ENCODE measurements around the gene LSM2.
"Not testable (repeated sequence)": the region's sequence is repeated elsewhere in the genome, so short reads cannot be mapped to it uniquely, and the experiment has no call there.

LSM2 gene

DNA sequence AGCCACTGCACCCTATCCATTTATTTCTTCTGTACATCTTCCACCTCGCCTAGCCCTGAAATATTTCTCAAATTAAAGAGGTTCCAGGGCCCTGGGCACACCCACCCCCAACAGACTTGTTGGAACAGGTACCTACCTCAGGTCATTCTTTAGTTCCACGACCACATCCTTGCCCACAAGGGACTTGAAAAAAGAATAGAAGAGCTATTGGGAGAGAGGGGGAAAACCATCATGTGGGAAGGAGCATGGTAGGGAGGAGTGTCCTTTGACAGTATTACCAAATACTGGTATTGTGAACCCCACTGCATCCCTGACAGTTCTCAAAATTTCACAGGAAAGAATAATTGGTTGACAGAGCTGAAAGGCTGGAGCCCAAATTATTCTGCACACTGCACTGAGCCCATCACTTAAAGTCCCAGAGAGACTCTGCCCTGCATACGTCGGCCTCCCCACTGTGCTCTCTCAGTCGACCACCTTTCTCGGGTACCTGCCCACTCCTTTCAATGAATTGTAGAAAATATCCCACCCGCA is 762 bp downstream of the LSM2 start:
- DNase-seq (ENCODE audit: low read depth in 1 of 2, low spot score in 1 of 2), result no peak
- in situ Hi-C loops (cut with HindIII; ENCODE audit: low pct_unique_long_range_greater_than_20kb, low sequenced_read_pairs), result no loop called here

DNA sequence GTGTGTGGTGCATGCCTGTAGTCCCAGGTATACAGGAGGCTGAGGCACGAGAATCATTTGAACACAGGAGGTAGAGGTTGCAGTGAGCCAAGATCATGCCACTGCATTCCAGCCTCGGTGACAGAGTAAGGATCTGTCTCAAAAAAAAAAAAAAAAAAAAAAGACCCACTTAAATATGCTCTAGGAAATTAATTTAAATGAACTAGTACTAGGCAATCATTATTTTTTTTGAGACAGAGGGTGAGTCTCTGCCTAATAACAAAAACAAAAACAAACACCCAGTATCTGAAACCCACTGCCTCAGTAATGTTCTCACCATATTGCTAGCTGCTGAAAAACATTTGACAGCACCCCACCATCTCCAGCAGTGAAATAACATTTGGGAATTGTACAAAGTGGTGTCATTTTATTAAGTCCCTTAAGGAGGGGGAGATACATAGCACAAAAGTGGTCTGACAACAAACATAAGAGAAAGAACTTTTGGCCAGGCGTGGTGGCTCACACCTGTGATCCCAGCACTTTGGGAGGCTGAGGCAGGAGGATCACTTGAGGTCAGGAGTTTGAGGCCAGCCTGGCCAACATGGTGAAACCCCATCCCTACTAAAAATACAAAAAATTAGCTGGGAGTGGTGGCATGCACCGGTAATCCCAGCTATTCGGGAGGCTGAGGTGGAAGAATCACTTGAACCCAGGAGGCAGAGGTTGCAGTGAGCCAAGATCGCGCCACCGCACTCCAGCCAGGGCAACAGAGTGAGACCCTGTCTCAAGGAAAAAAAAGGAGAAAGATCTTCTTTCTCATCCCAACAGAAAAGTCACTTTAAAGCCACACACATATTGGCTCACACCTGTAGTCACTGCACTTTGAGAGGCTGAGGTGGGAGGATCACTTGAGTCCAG is 5.5 kb downstream of the LSM2 start:
- in situ Hi-C loops (cut with HindIII; ENCODE audit: low pct_unique_long_range_greater_than_20kb, low sequenced_read_pairs); DNase-seq (ENCODE audit: low read depth in 1 of 2, low spot score in 1 of 2): not testable (repeated sequence)

More for the DNA sequence above, 762 bp downstream of the LSM2 start:
- TF ChIP-seq JUND (IDR thresholded peaks at IDR 0.05; ENCODE audit: low read depth), result no peak

DNA sequence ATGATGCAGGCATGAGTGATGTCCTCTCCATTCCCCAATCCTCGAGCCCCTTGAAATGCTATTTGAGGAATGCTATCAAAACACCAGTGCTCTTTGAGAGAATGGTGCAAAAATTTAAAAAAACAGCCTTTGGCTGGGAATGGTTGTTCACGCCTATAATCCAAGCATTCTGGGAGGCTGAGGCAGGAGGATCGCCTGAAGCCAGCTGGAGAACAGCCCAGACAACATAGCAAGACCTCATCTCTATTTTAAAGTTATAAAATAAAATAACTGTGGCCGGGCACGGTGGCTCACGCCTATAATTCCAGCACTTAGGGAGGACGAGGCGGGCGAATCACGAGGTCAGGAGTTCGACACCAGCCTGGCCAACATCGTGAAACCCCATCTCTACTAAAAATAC is 7.0 kb downstream of the LSM2 start:
- in situ Hi-C loops (cut with HindIII; ENCODE audit: low pct_unique_long_range_greater_than_20kb, low sequenced_read_pairs), result no loop called here
- no peak for TF ChIP-seq JUND (IDR thresholded peaks at IDR 0.05; ENCODE audit: low read depth)
- DNase-seq (ENCODE audit: low read depth in 1 of 2, low spot score in 1 of 2), result no peak

DNA sequence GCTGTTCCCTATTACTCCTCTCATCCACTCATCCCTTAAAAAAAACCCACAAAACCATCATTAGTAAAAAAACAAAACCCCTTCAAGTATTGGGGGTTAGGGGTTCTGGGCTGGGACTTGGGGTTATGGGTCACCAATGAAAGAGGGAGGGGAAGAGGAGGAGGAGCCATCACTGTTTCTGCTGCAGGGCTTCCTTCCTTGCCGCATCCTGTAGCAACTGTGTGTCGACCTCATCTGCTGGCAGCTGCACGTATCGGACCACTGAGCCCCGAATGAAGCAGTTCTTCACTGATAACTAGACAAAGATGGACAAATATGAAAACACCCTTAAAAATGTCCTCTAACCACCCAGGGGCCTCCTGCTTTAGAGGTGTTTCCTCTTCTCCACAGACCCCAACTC is 9.2 kb downstream of the LSM2 start:
- in situ Hi-C loops (cut with HindIII; ENCODE audit: low pct_unique_long_range_greater_than_20kb, low sequenced_read_pairs), result no loop called here
- TF ChIP-seq JUND (IDR thresholded peaks at IDR 0.05; ENCODE audit: low read depth), result no peak
- DNase-seq (ENCODE audit: low read depth in 1 of 2, low spot score in 1 of 2), result no peak

DNA sequence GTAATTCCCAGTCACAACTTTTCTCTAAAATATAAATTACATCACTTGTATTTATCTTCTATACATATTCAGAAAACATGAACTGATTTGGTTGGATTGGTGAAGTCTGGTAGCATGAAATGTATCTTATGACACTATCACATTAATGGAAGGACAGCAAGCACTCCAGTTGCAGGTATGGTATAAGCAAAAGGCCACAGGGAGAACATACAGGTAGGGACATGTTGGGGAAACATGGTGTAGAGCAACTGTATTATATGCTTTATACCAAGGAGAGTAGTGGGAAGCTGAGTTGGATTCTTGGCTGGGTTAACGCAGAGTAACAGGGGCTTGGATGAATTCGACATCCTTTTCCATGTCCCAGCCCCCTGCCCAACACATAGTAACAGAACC is 9.8 kb downstream of the LSM2 start:
- no peak for DNase-seq (ENCODE audit: low read depth in 1 of 2, low spot score in 1 of 2)
- in situ Hi-C loops (cut with HindIII; ENCODE audit: low pct_unique_long_range_greater_than_20kb, low sequenced_read_pairs), result no loop called here
- no peak for TF ChIP-seq JUND (IDR thresholded peaks at IDR 0.05; ENCODE audit: low read depth)

DNA sequence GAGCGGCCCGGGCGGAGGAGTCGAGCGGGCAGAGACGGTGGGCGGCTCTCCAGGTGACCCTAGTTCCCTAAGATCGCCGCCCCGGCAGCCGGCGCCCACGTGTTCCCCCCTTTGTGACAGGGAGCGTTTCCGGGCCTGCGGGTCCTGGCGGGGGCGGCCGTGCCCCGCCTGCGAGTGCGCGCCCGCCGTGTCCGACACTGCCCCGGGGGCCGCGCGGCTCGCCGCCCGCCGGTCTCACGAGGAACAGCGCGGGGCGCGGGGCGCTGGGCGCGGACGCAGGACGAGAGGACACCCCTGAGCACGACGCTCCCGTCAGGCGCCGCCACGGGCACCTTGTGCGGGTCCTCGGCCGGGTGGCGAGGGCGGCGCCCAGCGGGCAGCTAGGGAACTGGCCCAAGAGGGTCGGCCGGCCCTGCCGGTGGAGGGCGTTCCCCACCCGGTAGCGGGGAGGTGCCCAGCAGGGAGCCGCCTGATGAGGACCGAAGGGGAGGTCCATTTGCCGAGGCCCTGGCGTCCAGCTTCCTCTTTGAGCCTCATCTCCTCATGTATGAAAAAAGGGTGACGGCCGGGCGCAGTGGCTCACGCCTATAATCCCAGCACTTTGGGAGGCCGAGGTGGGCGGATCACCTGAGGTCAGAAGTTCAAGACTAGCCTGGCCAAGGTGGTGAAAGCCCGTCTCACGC is 11.0 kb downstream of the LSM2 start, which contains the start of gene VARS1:
TSS of gene VARS1 (minus strand) at position 137 of the 683 bp plus-strand sequence. CDS start 535 bp downstream, outside the sequence.
- in situ Hi-C loops (cut with HindIII; ENCODE audit: low pct_unique_long_range_greater_than_20kb, low sequenced_read_pairs), result no loop called here
- peak; percentile 95 to 99 for DNase-seq (ENCODE audit: low read depth in 1 of 2, low spot score in 1 of 2)
- TF ChIP-seq JUND (IDR thresholded peaks at IDR 0.05; ENCODE audit: low read depth), result no peak

DNA sequence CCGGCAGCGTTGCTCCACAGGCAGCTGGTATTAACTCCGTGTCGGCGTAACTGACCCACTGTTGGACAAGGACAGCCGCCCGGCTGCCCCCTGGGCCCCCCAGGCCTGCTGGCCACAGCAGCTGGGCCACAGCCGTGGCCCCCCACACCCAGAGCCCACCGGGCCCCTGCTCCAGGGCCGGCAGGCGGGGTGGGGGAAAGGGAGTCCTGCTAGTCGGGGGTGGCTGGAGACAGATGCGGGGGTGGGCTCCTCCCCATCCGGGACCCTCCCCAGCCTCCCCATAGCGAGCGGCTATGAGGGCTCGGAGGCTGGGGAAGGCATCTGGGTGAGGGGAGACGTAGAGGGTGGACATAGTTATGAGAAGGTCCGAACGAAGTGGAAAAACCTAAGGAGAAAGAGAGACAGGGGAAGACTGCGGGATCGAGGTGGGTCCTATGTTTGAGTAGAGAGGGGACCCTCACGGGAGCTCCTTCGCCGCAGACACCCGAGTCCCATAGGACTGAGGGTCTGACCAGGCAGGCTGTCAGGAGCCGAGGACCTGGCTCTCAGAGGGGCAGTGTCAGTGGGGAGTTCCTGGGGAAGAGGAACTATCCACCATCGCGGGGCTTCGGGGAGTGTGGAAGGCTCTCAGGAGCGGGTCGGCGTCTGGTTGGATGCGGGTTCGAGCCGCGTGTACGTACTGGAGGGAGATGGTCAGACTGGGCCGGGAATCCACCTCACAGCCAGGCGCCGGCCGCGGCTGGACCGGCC is 11.7 kb downstream of the LSM2 start:
- no peak for TF ChIP-seq JUND (IDR thresholded peaks at IDR 0.05; ENCODE audit: low read depth)
- DNase-seq (ENCODE audit: low read depth in 1 of 2, low spot score in 1 of 2), result peak in 1 of 2 experiments; percentile 53
- in situ Hi-C loops (cut with HindIII; ENCODE audit: low pct_unique_long_range_greater_than_20kb, low sequenced_read_pairs), result no loop called here

DNA sequence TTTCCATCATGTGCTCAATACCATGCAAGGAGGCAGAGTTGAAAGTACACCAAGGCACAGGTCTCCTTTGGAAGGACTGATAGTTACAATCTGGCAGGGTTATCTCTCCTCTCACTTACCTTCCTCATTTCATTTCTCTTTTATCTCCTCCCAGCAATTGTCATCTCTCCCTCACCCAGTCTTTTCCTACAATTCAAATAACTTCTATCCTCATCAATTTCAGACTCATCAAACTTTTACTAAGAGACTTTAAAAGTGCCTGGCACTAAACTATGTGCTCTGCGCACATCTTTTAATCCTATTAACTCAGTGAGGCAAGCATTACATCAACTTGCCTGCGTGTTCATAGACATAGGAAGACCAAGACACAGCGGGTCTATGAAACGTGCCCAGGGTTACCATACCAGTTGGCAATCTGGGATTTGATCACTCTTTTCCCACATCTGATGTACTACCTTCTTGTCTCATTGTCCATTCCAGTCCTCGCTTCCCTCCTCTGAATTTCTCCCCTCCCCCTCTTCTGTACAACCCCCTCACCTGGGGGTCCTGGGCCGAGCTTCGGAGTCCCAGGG is 12.4 kb downstream of the LSM2 start:
- in situ Hi-C loops (cut with HindIII; ENCODE audit: low pct_unique_long_range_greater_than_20kb, low sequenced_read_pairs), result no loop called here
- TF ChIP-seq JUND (IDR thresholded peaks at IDR 0.05; ENCODE audit: low read depth), result no peak
- no peak for DNase-seq (ENCODE audit: low read depth in 1 of 2, low spot score in 1 of 2)

DNA sequence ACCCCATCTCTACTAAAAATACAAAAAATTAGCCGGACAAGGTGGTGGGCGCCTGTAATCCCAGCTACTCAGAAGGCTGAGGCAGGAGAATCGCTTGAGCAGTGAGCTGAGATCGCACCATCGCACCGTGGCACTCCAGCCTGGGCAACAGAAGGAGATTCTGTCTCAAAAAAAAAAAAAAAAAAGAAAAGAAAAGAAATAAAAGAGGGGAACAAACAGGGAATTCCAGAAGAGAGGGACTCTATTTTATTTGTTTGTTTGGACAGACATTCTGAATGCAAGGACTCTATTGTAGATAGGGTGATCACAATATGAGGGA is 12.9 kb downstream of the LSM2 start:
- DNase-seq (ENCODE audit: low read depth in 1 of 2, low spot score in 1 of 2); in situ Hi-C loops (cut with HindIII; ENCODE audit: low pct_unique_long_range_greater_than_20kb, low sequenced_read_pairs): not testable (repeated sequence)

DNA sequence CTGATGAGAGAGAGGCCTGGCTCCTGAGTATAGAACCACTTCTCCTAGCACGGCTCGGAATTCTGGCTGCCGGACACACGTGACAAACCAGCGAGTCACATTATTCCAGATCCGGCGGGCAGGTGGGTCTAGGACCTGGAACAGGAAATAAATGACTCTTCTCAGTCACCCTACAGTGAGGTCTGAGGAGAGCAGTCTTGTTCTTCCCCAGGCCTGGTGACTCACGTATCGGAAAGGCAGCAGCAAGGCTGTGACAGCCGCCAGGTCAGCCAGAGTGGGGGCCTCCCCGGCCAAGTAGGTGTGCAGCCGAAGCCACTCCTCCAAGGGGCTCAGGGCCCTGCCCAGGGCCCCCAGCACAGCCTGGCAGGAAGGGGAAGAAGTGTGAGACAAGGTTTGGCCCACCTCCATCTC is 14.0 kb downstream of the LSM2 start:
- DNase-seq (ENCODE audit: low read depth in 1 of 2, low spot score in 1 of 2), result no peak
- TF ChIP-seq JUND (IDR thresholded peaks at IDR 0.05; ENCODE audit: low read depth), result no peak
- in situ Hi-C loops (cut with HindIII; ENCODE audit: low pct_unique_long_range_greater_than_20kb, low sequenced_read_pairs), result no loop called here

DNA sequence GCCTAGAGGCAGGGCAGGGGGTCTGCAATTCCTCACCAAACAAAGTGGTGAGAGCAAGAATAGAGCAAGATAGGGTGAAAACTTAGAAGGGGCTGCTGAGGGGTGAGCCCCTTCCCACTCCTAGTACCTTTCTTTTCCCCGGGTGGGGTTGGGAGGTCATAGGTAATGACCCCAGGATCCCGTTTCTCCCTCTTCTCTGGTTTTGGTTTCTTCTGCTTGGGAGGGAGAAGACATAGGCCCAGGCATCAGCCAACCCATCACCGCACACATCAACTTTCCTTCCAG is 14.7 kb downstream of the LSM2 start:
- no peak for DNase-seq (ENCODE audit: low read depth in 1 of 2, low spot score in 1 of 2)
- in situ Hi-C loops (cut with HindIII; ENCODE audit: low pct_unique_long_range_greater_than_20kb, low sequenced_read_pairs), result no loop called here
- TF ChIP-seq JUND (IDR thresholded peaks at IDR 0.05; ENCODE audit: low read depth), result no peak

DNA sequence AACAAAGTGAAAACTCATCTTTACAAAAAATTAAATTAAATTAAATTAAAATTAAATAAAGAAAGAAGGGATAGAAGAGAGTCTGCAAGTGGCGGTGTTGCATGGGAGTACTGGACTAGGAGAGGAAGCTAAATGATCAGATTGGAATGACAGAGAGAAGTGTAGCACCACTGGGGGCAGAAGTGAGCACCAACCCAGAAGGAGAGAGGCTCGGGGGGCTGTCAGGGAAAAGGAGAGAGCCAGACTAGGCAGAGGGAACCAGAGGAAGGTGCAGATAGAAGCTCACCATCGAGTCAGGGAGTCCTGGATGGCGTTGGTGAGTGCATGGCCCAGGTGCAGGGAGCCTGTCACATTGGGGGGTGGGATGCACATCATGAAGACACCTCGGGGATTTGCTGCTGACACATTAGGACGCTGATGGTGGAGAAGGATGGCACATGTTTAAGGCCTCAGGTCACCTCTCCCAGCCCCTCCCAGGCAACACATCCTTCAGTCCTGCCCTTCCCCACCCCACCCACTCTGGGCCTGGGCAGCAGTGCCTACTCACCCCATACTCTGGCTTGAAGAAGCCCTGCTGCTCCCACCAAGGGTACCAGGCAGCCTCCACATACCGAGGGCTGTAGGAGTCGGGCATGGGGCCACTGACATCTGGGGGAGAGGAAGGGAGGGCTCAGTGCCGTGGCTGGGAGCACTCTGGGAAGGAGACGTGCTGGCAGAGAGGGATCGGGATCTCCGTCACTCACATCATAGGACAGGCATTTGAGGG is 15.3 kb downstream of the LSM2 start:
- DNase-seq (ENCODE audit: low read depth in 1 of 2, low spot score in 1 of 2), result peak; percentile 52 to 63
- TF ChIP-seq JUND (IDR thresholded peaks at IDR 0.05; ENCODE audit: low read depth), result no peak
- in situ Hi-C loops (cut with HindIII; ENCODE audit: low pct_unique_long_range_greater_than_20kb, low sequenced_read_pairs), result no loop called here
